Kasumi-1 (cell line): Measurements from ENCODE around the gene SLC25A21.
"Not testable (repeated sequence)": the region's sequence is repeated elsewhere in the genome, so short reads cannot be mapped to it uniquely, and the experiment has no call there.

Experiments used
- DNase-seq, 2 experiments: peaks; one replicate each; lab custom pipeline; 2025; lab: John Stamatoyannopoulos, UW

SLC25A21 gene

GRCh38 chr14:36702474-36702873 lies 469.9 kb downstream of the SLC25A21 start:
- no peak for DNase-seq

GRCh38 chr14:36701132-36701531 lies 471.3 kb downstream of the SLC25A21 start:
- DNase-seq, result no peak

DNA sequence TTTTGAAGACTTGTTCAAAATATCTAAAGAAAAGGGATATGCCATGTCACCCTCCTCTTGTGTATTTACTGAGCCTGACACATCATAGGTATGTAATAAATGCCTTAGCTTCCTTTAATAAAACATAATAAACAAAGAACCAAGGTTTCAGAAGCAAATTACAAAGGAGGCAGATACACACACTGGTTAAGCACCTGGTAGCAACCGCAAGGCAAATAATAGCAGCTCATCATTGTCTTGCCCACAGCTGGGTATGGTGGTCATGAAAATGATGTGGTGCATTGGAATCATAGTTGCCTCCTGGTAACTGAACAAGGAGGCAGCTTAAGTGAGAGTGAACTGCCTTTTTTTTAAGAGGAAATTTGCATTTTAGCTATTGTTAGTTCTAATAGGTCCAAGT lies 471.8 kb downstream of the SLC25A21 start:
- no peak for DNase-seq

DNA sequence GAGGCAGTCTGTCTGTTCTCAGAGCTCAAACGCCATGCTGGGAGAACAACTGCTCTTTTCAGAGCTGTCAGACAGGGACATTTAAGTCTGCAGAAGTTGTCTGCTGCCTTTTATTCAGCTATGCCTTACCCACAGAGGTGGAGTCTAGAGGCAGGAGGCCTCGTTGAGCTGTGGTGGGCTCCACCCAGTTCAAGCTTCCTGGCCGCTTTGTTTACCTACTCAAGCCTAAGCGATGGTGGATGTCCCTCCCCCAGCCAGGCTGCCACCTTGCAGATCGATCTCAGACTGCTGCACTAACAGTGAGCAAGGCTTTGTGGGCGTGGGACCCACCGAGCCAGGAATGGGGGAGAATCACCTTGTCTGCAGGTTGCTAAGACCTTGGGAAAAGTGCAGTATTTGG lies 473.0 kb downstream of the SLC25A21 start:
- not testable (repeated sequence) for DNase-seq

DNA sequence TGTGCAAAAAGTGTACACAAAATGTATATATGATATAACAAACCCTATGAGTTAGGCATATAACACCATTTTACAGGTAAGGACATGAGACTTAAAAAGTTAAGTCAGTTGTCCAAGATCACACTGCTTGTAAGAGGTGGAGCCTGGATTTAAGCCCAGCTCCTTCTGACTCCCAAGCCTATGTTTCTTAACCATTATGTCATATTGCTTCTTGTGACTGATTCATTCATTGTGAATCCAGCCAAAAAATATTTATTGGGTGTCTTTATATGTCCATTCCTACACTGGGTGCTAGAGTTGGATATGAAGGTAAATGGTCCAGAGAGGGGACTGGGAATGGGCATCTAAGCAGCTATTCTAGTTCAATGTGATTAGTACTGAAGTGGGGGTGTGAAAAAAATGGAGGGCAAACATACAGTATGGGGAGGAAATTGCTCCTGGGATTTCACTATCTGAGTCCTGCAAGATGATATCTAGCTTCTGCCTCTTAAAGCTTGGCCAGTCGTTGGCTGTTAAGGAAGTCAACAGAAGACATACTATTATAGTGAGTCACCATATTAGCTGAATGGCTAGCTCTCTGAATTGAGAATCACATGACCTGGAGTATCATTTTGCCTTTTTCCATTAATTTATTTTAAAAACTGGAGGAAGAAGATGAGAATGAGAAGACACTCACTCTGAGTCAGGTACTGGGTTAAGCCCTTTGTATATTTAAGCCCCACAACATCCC lies 481.9 kb downstream of the SLC25A21 start:
- DNase-seq, result no peak

GRCh38 chr14:36684946-36685345 lies 487.5 kb downstream of the SLC25A21 start:
- DNase-seq, result no peak

- DNase-seq, result no peak
Observed at GRCh38 chr14:36683083-36683724, 489.2 kb downstream of the SLC25A21 start.

- no peak for DNase-seq
Observed at GRCh38 chr14:36682338-36682737, 490.1 kb downstream of the SLC25A21 start.

- no peak for DNase-seq
Observed at GRCh38 chr14:36676236-36676635, 496.2 kb downstream of the SLC25A21 start.

- no peak for DNase-seq
Observed at GRCh38 chr14:36675581-36675980, 496.8 kb downstream of the SLC25A21 start.

DNA sequence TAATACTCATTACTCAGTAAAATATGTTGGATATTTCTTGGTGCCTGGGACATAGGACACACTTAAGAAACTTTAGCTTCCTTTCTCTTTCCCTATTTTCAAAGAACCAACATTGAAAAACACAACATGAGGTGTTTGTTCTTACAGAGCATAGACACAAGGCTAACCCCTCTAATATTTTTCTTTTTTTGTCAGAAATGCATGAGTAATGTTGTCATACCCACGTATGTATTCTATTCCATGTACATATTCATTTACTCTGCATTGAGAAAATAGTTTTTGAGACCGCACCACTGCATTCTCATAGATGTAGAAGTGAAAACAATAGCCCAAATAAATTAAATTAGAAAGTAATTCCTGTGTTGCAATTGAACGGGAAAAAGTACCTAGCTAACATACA lies 497.7 kb downstream of the SLC25A21 start:
- no peak for DNase-seq

DNA sequence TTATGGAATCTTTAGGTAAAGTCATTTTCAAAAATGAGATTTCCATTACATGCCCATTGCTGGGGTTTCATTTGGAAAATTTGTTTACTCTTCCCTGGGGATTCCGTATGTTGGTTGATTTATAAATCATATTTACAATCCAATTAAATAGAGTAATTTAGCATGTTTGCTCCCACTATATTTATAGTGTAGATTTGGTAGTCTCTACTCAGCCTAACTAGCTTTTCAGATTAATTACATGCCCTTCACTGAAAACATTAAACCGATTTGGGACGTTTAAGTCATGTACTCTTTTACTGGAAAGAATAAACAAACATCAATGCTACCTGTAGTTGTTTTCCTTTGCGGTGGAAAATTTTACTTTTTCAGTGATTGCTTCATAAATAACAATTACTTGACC lies 500.3 kb downstream of the SLC25A21 start:
- no peak for DNase-seq

- no peak for DNase-seq
Observed at GRCh38 chr14:36671149-36671548, 501.3 kb downstream of the SLC25A21 start.

GRCh38 chr14:36667679-36668078 lies 504.7 kb downstream of the SLC25A21 start:
- DNase-seq, result no peak

GRCh38 chr14:36666416-36667206 lies 505.8 kb downstream of the SLC25A21 start:
- DNase-seq, result no peak

GRCh38 chr14:36665887-36666415 lies 506.5 kb downstream of the SLC25A21 start:
- DNase-seq, result no peak

GRCh38 chr14:36664322-36665193 lies 507.8 kb downstream of the SLC25A21 start:
- DNase-seq, result no peak

- no peak for DNase-seq
Observed at GRCh38 chr14:36663404-36664321, 508.7 kb downstream of the SLC25A21 start.

DNA sequence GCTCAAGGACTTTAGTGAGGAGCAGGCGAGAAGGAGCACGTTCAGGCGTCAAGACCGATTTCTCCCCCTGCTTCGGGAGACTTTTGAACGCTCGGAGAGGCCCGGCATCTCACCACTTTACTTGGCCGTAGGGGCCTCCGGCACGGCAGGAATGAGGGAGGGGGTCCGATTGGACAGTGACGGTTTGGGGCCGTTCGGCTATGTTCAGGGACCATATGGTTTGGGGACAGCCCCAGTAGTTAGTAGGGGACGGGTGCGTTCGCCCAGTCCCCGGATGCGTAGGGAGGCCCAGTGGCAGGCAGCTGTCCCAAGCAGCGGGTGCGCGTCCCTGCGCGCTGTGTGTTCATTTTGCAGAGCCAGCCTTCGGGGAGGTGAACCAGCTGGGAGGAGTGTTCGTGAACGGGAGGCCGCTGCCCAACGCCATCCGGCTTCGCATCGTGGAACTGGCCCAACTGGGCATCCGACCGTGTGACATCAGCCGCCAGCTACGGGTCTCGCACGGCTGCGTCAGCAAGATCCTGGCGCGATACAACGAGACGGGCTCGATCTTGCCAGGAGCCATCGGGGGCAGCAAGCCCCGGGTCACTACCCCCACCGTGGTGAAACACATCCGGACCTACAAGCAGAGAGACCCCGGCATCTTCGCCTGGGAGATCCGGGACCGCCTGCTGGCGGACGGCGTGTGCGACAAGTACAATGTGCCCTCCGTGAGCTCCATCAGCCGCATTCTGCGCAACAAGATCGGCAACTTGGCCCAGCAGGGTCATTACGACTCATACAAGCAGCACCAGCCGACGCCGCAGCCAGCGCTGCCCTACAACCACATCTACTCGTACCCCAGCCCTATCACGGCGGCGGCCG lies 509.6 kb downstream of the SLC25A21 start:
- DNase-seq, result no peak

DNA sequence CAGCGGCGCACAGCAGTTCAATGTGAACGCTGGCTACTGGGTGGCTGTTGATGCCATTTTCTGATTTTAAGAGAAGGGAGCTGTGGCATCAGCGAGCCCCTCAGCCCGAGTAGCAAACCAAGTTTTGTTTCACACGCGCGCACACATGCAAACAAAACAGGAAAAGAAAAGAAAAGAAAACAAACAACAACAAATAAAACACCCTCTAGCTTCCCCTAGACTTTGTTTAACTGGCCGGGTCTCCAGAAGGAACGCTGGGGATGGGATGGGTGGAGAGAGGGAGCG lies 510.2 kb downstream of the SLC25A21 start:
- no peak for DNase-seq
